Umbilical cord (tissue), 2 donors: ENCODE measurements around the gene ZNF121. TPM values are rescaled to one million over a fixed set of nuclear protein-coding genes. Genes with fewer than 3 reads are reported as not detected.

ENCODE experiments used
- DNase-seq: peaks from one replicate; pipeline ENCODE4 v3.0.0-alpha.2; 2015; ENCODE audit warnings: low spot score
- total RNA-seq: library from RNA; depleted of rRNA; stranded (reverse); fragments of >200 nt; gene quantifications from one replicate; pipeline ENCODE4 v1.2.3, GENCODE V29; 2014; ENCODE audit warnings: low replicate concordance; ENCODE audit not compliant: insufficient read depth

The ZNF121 gene
- total RNA-seq, 1 donor from 2014 or later: 47.2 TPM

GRCh38 chr19:9538183-9539058, 45.9 kb downstream of the ZNF121 start, which contains the start of gene ZNF426:
Gene ZNF426 (minus strand): TSS chr19:9538645. CDS start chr19:9536232, 2,413 bp downstream.
- DNase-seq: peak; percentile 95

GRCh38 chr19:9535934-9536333, 48.4 kb downstream of the ZNF121 start:
- DNase-seq: no peak

- no peak for DNase-seq
These were observed 52.4 kb downstream of the ZNF121 start for GRCh38 chr19:9531933-9532332.

- DNase-seq: no peak
These were observed 55.5 kb downstream of the ZNF121 start for GRCh38 chr19:9528757-9529336.

GRCh38 chr19:9523885-9524474, 60.3 kb downstream of the ZNF121 start:
- no peak for DNase-seq

Other genes with a start within 250 kb of the ZNF121 start
- gene ZNF177, start 221.5 kb downstream of the ZNF121 start, total RNA-seq: 3.6 TPM
- gene ZNF266, start 148.9 kb downstream of the ZNF121 start, total RNA-seq: 7.5 TPM
- 8.4 TPM for gene ZNF560, start 85.9 kb downstream of the ZNF121 start, total RNA-seq
- 24.3 TPM for gene ZNF426, start 45.9 kb downstream of the ZNF121 start, total RNA-seq
- 33.7 TPM for gene ZNF561, start 36.7 kb upstream of the ZNF121 start, total RNA-seq
- 35.9 TPM for gene ZNF562, start 90.6 kb upstream of the ZNF121 start, total RNA-seq
- 27.9 TPM for gene ZNF846, start 184.2 kb upstream of the ZNF121 start, total RNA-seq
- 15.2 TPM for gene FBXL12, start 234.6 kb upstream of the ZNF121 start, total RNA-seq
- 115 TPM for gene UBL5, start 243.4 kb upstream of the ZNF121 start, total RNA-seq